Upper lobe of left lung (tissue), 4 donors: ENCODE measurements around the gene SMAD1.

Experiments
- CTCF ChIP-seq, 6 experiments: fragments of 450-650 bp in 4 of 6; fragments of 200-600 bp in 2 of 6; sonication (generic) in 2 of 6; IDR thresholded peaks; one replicate each; pipeline ENCODE4 v1.5.1; 2016 to 2019; ENCODE audit warnings: antibody characterized with exemption in 6 of 6
- POLR2AphosphoS5 ChIP-seq, 2 donors: sonication (generic); formaldehyde crosslinking; IDR thresholded peaks; one replicate each; pipeline ENCODE4 v1.5.1; 2017; ENCODE audit warnings: antibody characterized with exemption in 2 of 2

- TF ChIP-seq CTCF (IDR thresholded peaks at IDR 0.05) (no peak), POLR2AphosphoS5 (IDR thresholded peaks at IDR 0.05) (no peak)
Observed at GRCh38 chr4:145490796-145491195, 9.1 kb downstream of the SMAD1 start.
